Fibroblast of peridontal ligament (primary cell): Measurements from ENCODE around the gene ARHGAP26.

ENCODE experiments used
- DNase-seq: peaks from one replicate; pipeline ENCODE4 v3.0.0-alpha.2; 2010; ENCODE audit errors: extremely low read depth

Gene ARHGAP26

GRCh38 chr5:142873831-142874230 lies 103.7 kb downstream of the ARHGAP26 start:
- DNase-seq = no peak

- no peak for DNase-seq
Measured at GRCh38 chr5:142874540-142874939, 104.4 kb downstream of the ARHGAP26 start.

GRCh38 chr5:142875936-142876335 lies 105.8 kb downstream of the ARHGAP26 start:
- no peak for DNase-seq

- no peak for DNase-seq
Measured at GRCh38 chr5:142876817-142877216, 106.6 kb downstream of the ARHGAP26 start.

- DNase-seq = no peak
Measured at GRCh38 chr5:142878111-142878510, 107.9 kb downstream of the ARHGAP26 start.

- DNase-seq = no peak
Measured at GRCh38 chr5:142878638-142879037, 108.5 kb downstream of the ARHGAP26 start.

GRCh38 chr5:142881076-142881783 lies 111.1 kb downstream of the ARHGAP26 start:
- DNase-seq = peak; percentile 85

- no peak for DNase-seq
Measured at GRCh38 chr5:142881784-142882126, 111.6 kb downstream of the ARHGAP26 start.

GRCh38 chr5:142883025-142883424 lies 112.8 kb downstream of the ARHGAP26 start:
- DNase-seq = no peak

- no peak for DNase-seq
Measured at GRCh38 chr5:142883438-142883837, 113.3 kb downstream of the ARHGAP26 start.

- no peak for DNase-seq
Measured at GRCh38 chr5:142884029-142884428, 113.9 kb downstream of the ARHGAP26 start.

- DNase-seq = no peak
Measured at GRCh38 chr5:142886211-142886610, 116.0 kb downstream of the ARHGAP26 start.

- no peak for DNase-seq
Measured at GRCh38 chr5:142886956-142887355, 116.8 kb downstream of the ARHGAP26 start.

GRCh38 chr5:142888469-142889085 lies 118.4 kb downstream of the ARHGAP26 start:
- peak; percentile 83 for DNase-seq

GRCh38 chr5:142892021-142892420 lies 121.8 kb downstream of the ARHGAP26 start:
- no peak for DNase-seq

GRCh38 chr5:142894315-142894714 lies 124.1 kb downstream of the ARHGAP26 start:
- no peak for DNase-seq

- peak; percentile 94 for DNase-seq
Measured at GRCh38 chr5:142894749-142895148, 124.6 kb downstream of the ARHGAP26 start.

- no peak for DNase-seq
Measured at GRCh38 chr5:142896325-142897007, 126.3 kb downstream of the ARHGAP26 start.

GRCh38 chr5:142897328-142897727 lies 127.2 kb downstream of the ARHGAP26 start:
- DNase-seq = no peak

- DNase-seq = peak; percentile 94
Measured at GRCh38 chr5:142900927-142901326, 130.8 kb downstream of the ARHGAP26 start.

- no peak for DNase-seq
Measured at GRCh38 chr5:142901476-142902185, 131.5 kb downstream of the ARHGAP26 start.

GRCh38 chr5:142902186-142902965 lies 132.2 kb downstream of the ARHGAP26 start:
- DNase-seq = no peak
